PC-3 (cell line): Measurements from ENCODE around the gene RSRP1. TPM values are rescaled to one million over a fixed set of nuclear protein-coding genes. Genes with fewer than 3 reads are reported as not detected.

Experiments
- ATAC-seq: fragments of 200-7000 bp; cut with Tn5 transposase; 2 replicates; pipeline ENCODE4 v1.9.1; 2020; ENCODE audit warnings: mild to moderate bottlenecking, moderate library complexity
- BruUV-seq: library from RNA; stranded (reverse); fragments of 400-500 nt; replicated peaks from 2 replicates; lab custom pipeline; 2021; lab: Mats Ljungman, UMichigan
- CTCF ChIA-PET: fragments of 300-600 bp; sonication (Branson Sonifier 250); formaldehyde crosslinking; loops from one replicate; lab custom pipeline; 2022; ENCODE audit warnings: antibody characterized with exemption; lab: Charles Lee
- POLR2A ChIA-PET: fragments of 300-600 bp; sonication (Branson Sonifier 250); formaldehyde crosslinking; loops from one replicate; lab custom pipeline; 2022; ENCODE audit warnings: antibody characterized with exemption; ENCODE audit not compliant: unreplicated experiment; lab: Charles Lee
- DNase-seq: peaks from one replicate; pipeline ENCODE4 v3.0.0-alpha.2; 2015
- H2AFZ ChIP-seq: fragments of 300-600 bp; sonication (generic); 2 replicates; pipeline ENCODE4 v1.6.0; 2016; ENCODE audit warnings: antibody characterized with exemption, low read length
- H3F3A ChIP-seq: fragments of 300-600 bp; sonication (generic); one replicate; pipeline ENCODE4 v1.6.0; 2017; ENCODE audit warnings: antibody characterized with exemption, low read length, control low read depth, mild to moderate bottlenecking; ENCODE audit not compliant: unreplicated experiment
- H3K27ac ChIP-seq: fragments of 300-600 bp; sonication (generic); 2 replicates; pipeline ENCODE4 v1.5.1; 2016; ENCODE audit warnings: mild to moderate bottlenecking, low read length
- H3K27me3 ChIP-seq: fragments of 300-600 bp; sonication (generic); 2 replicates; pipeline ENCODE4 v1.6.1; 2016; ENCODE audit warnings: low read length, mixed read lengths
- H3K36me3 ChIP-seq: fragments of 300-600 bp; sonication (generic); 2 replicates; pipeline ENCODE4 v1.6.1; 2016; ENCODE audit warnings: low read depth, mixed run types, low read length, mixed read lengths
- H3K4me1 ChIP-seq: fragments of 300-600 bp; sonication (generic); 2 replicates; pipeline ENCODE4 v1.5.1; 2016; ENCODE audit warnings: low read length; ENCODE audit not compliant: insufficient read depth
- H3K4me2 ChIP-seq: fragments of 300-600 bp; sonication (generic); 2 replicates; pipeline ENCODE4 v1.6.0; 2016; ENCODE audit warnings: low read length
- H3K4me3 ChIP-seq: fragments of 300-600 bp; sonication (generic); 2 replicates; pipeline ENCODE4 v1.5.1; 2016; ENCODE audit warnings: mild to moderate bottlenecking, low read length, mixed read lengths
- H3K79me2 ChIP-seq: fragments of 300-600 bp; sonication (generic); 2 replicates; pipeline ENCODE4 v1.6.1; 2017; ENCODE audit warnings: low read length, mixed read lengths
- H3K9ac ChIP-seq: fragments of 300-600 bp; sonication (generic); 2 replicates; pipeline ENCODE4 v1.6.0; 2016; ENCODE audit warnings: mild to moderate bottlenecking, low read length
- H3K9me2 ChIP-seq: fragments of 300-600 bp; sonication (generic); replicated peaks from 2 replicates; pipeline ENCODE4 v1.6.1; 2016; ENCODE audit warnings: mixed run types, low read length, mixed read lengths
- H3K9me3 ChIP-seq: fragments of 300-600 bp; sonication (generic); 2 replicates; pipeline ENCODE4 v1.6.1; 2016; ENCODE audit warnings: low read length, mixed read lengths
- H4K20me1 ChIP-seq: fragments of 300-600 bp; sonication (generic); 2 replicates; pipeline ENCODE4 v1.6.1; 2016; ENCODE audit warnings: low read length, mixed read lengths
- CTCF ChIP-seq: fragments of 300-600 bp; sonication (generic); conservative IDR thresholded peaks from 2 replicates; pipeline ENCODE4 v1.5.1; 2017; ENCODE audit warnings: antibody characterized with exemption, low read depth, mild to moderate bottlenecking, low read length
- EZH2 ChIP-seq: fragments of 300-600 bp; sonication (generic); IDR thresholded peaks from one replicate; pipeline ENCODE4 v1.6.1; 2017; ENCODE audit warnings: antibody characterized with exemption, mild to moderate bottlenecking, low read length; ENCODE audit not compliant: unreplicated experiment
- EZH2phosphoT487 ChIP-seq: fragments of 300-600 bp; sonication (generic); IDR thresholded peaks from 2 replicates; pipeline ENCODE4 v1.6.1; 2018; ENCODE audit warnings: mild to moderate bottlenecking, antibody characterized with exemption, low read length, borderline replicate concordance
- intact Hi-C: fragments of 100-400 bp; cut with micrococcal nuclease; formaldehyde crosslinking; loops from 2 replicates; pipeline ENCODE4 v1.9.0; 2023
- total RNA-seq: library from RNA; depleted of rRNA; stranded (reverse); fragments of >200 nt; gene quantifications from 2 replicates; pipeline ENCODE4 v1.2.3, GENCODE V29; 2014

The RSRP1 gene
- total RNA-seq, 1 experiment from 2014 or later, result 49.4 TPM

DNA sequence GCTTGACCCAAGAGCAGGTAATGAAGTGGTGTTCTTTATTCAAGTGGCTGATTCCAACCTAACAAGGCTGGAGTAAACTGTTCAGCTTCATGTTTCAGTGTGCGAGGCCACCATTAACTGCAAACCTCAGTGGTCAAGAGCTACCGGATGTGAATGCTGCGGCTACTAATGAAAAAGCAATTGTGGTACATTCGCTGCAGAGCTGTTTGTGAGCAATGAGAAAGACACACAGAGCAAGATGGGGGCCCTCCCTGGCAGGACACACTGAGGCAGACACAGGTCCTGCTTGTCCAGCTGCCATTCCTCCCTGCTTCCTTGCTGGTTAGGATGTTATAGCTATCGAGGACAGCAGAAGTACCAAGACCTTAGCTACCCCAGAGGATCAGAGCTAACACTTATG, 41.1 kb downstream of the RSRP1 start:
- Histone ChIP-seq H3K4me2 (no peak overlapping the region), H3F3A (no peaks in the 10 kb centered on the region), H3K9me2 (no peaks in the 10 kb centered on the region), H3K4me1 (no peaks in the 10 kb centered on the region), H4K20me1 (no peaks in the 10 kb centered on the region), H3K9ac (no peak overlapping the region), H3K4me3 (no peak overlapping the region), H2AFZ (no peak overlapping the region), H3K9me3 (no peaks in the 10 kb centered on the region), H3K79me2 (no peaks in the 10 kb centered on the region), H3K36me3 (no peaks in the 10 kb centered on the region), H3K27ac (no peak overlapping the region), H3K27me3 (0 out of 2 replicates have a peak, but pooled peaks cover under 1% of the 10 kb centered on the region)
- no TSS peak for BruUV-seq
- ATAC-seq (no peak), DNase-seq (no peak)
- intact Hi-C loops, result no loop called here
- POLR2A ChIA-PET, result interaction anchor here (0.6 kb wide), 1 partner anchor 53 kb away, joined by 6 read pairs; no protein-coding TSS in a partner anchor
- CTCF ChIA-PET, result no interaction called here
- TF ChIP-seq EZH2 (no peak), CTCF (no peak), EZH2phosphoT487 (no peak)

DNA sequence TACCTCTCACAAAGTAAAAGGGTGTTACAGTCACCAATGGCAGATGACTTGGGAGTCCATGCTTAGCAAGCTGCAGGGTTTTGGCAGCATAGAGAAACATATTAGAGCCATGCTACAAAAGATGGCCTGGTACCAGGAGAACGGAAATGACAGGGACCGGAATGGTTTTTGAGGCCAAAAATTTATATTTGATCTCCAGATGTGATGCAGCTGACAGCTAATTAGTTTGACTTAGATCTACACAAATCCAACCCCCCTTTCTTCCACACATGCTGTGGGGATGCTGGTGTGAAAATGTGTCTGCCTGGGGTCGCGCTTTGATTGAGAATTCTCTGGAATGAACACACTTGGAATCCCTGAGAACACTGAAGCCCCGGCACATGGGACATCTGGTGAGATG, 41.5 kb downstream of the RSRP1 start:
- no peak for TF ChIP-seq EZH2
- no peak for TF ChIP-seq EZH2phosphoT487
- no peak for TF ChIP-seq CTCF
- no TSS peak for BruUV-seq
- H3K4me2 ChIP-seq, result no peak overlapping the region
- H3K27ac ChIP-seq, result no peak overlapping the region
- no peaks in the 10 kb centered on the region for H3F3A ChIP-seq
- POLR2A ChIA-PET, result interaction anchor here (0.6 kb wide), 1 partner anchor 54 kb away, joined by 6 read pairs; no protein-coding TSS in a partner anchor
- no peak overlapping the region for H3K9ac ChIP-seq
- no peaks in the 10 kb centered on the region for H3K79me2 ChIP-seq
- no peaks in the 10 kb centered on the region for H3K9me3 ChIP-seq
- CTCF ChIA-PET, result interaction anchor here (0.6 kb wide), 1 partner anchor 33 kb away, joined by 3 read pairs; no protein-coding TSS in a partner anchor
- no peaks in the 10 kb centered on the region for H3K4me1 ChIP-seq
- no peaks in the 10 kb centered on the region for H3K9me2 ChIP-seq
- H3K4me3 ChIP-seq, result no peak overlapping the region
- intact Hi-C loops, result loop anchor here (2.0 kb wide), 1 partner anchor 89 kb away; no protein-coding TSS in a partner anchor
- no peak overlapping the region for H2AFZ ChIP-seq
- ATAC-seq (no peak), DNase-seq (no peak)
- H4K20me1 ChIP-seq, result no peaks in the 10 kb centered on the region
- 0 out of 2 replicates have a peak, but pooled peaks cover 2% of the 10 kb centered on the region for H3K27me3 ChIP-seq
- H3K36me3 ChIP-seq, result no peaks in the 10 kb centered on the region

- Histone ChIP-seq H3K4me2 (no peak overlapping the region), H3K4me3 (no peak overlapping the region), H3K79me2 (no peaks in the 10 kb centered on the region), H3K9ac (no peak overlapping the region), H3F3A (no peaks in the 10 kb centered on the region), H3K27ac (no peak overlapping the region), H2AFZ (no peak overlapping the region), H3K4me1 (no peaks in the 10 kb centered on the region), H3K9me2 (no peaks in the 10 kb centered on the region), H4K20me1 (no peaks in the 10 kb centered on the region), H3K9me3 (no peaks in the 10 kb centered on the region), H3K36me3 (no peaks in the 10 kb centered on the region), H3K27me3 (0 out of 2 replicates have a peak, but pooled peaks cover 2% of the 10 kb centered on the region)
- ATAC-seq (no peak), DNase-seq (peak; percentile 65)
- POLR2A ChIA-PET, result no interaction called here
- BruUV-seq, result no TSS peak
- CTCF ChIA-PET, result interaction anchor here (0.6 kb wide), 1 partner anchor 32 kb away, joined by 3 read pairs; no protein-coding TSS in a partner anchor
- TF ChIP-seq EZH2 (no peak), CTCF (peak; percentile 78), EZH2phosphoT487 (no peak)
- intact Hi-C loops, result loop anchor here (2.0 kb wide), 1 partner anchor 88 kb away; no protein-coding TSS in a partner anchor
Observed at GRCh38 chr1:25204797-25205480, 42.3 kb downstream of the RSRP1 start.
